ENCODE measurements around the gene SQSTM1. TPM values are rescaled to one million over a fixed set of nuclear protein-coding genes. Genes with fewer than 3 reads are reported as not detected.

Gene SQSTM1
- total and polyA plus RNA-seq, 7 donors = 168 to 443 (median 301) TPM

- Histone ChIP-seq H3K4me3 (no peak overlapping the region), H3K9me3 (no peaks in the 10 kb centered on the region), H3K27me3 (no peaks in the 10 kb centered on the region), H3K27ac (no peak overlapping the region), H3K4me1 (no peaks in the 10 kb centered on the region), H3K36me3 (peaks cover 29 to 91% (median 47%) of the 10 kb centered on the region in 4 donors)
- 93 to 95% methylated on average over 14 of the region's 14 CpGs for WGBS, 2 donors
- TF ChIP-seq EP300 (IDR thresholded peaks at IDR 0.05) = no peak
- TF ChIP-seq, protein P1, sequence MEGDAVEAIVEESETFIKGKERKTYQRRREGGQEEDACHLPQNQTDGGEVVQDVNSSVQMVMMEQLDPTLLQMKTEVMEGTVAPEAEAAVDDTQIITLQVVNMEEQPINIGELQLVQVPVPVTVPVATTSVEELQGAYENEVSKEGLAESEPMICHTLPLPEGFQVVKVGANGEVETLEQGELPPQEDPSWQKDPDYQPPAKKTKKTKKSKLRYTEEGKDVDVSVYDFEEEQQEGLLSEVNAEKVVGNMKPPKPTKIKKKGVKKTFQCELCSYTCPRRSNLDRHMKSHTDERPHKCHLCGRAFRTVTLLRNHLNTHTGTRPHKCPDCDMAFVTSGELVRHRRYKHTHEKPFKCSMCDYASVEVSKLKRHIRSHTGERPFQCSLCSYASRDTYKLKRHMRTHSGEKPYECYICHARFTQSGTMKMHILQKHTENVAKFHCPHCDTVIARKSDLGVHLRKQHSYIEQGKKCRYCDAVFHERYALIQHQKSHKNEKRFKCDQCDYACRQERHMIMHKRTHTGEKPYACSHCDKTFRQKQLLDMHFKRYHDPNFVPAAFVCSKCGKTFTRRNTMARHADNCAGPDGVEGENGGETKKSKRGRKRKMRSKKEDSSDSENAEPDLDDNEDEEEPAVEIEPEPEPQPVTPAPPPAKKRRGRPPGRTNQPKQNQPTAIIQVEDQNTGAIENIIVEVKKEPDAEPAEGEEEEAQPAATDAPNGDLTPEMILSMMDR (IDR thresholded peaks at IDR 0.05) = no peak
- TF ChIP-seq POLR2AphosphoS5 (IDR thresholded peaks at IDR 0.05) = no peak
- no peak for TF ChIP-seq POLR2A (IDR thresholded peaks at IDR 0.05)
- intact Hi-C loops (cut with DNase I) = no loop called here
- no peak for DNase-seq
These were observed 52.3 kb downstream of the SQSTM1 start for GRCh38 chr5:179872828-179873575.

DNA sequence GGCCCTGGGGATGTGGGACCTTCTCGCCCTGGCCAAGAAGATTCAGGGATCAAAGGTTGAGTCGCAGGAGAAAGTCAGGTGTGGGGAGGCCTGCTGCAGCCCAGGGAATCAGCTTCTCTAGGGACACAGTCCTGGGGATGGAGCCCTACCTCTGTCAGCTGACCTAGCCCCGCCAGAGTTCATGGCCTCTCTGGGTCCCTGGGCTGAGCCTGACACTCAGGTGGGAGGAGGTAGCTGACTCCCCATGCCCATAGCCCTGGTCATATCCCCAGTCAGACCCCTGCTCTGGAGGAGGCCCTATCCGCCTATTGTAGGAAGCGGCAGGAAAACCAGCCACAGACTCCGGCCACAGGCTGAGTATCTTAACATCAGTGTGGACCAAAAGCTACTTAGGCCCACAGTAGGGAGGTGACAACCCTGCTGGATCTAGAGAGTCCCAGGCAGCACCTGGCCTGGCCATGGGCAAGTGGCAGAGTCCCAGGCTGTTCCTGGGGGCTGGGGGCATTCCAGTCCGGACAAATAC lies 52.9 kb downstream of the SQSTM1 start:
- intact Hi-C loops (cut with DNase I) = no loop called here
- no peak for DNase-seq
- H3K36me3 ChIP-seq = peaks cover 29 to 93% (median 48%) of the 10 kb centered on the region in 4 donors

GRCh38 chr5:179874136-179874535 lies 53.4 kb downstream of the SQSTM1 start:
- DNase-seq = no peak
- Histone ChIP-seq H3K27me3 (no peaks in the 10 kb centered on the region), H3K27ac (no peak overlapping the region), H3K9me3 (no peaks in the 10 kb centered on the region), H3K4me3 (no peak overlapping the region), H3K36me3 (peaks cover 29 to 93% (median 48%) of the 10 kb centered on the region in 4 donors), H3K4me1 (no peaks in the 10 kb centered on the region)
- 95 to 96% methylated on average over 3 of the region's 3 CpGs for WGBS, 2 donors
- no peak for TF ChIP-seq POLR2AphosphoS5 (IDR thresholded peaks at IDR 0.05)
- TF ChIP-seq POLR2A (IDR thresholded peaks at IDR 0.05) = no peak
- TF ChIP-seq, protein P1 (IDR thresholded peaks at IDR 0.05) = no peak
- TF ChIP-seq EP300 (IDR thresholded peaks at IDR 0.05) = no peak
- intact Hi-C loops (cut with DNase I) = no loop called here

More for the DNA sequence above, 52.9 kb downstream of the SQSTM1 start:
- H3K4me3 ChIP-seq = no peak overlapping the region
- no peak overlapping the region for H3K27ac ChIP-seq
- no peaks in the 10 kb centered on the region for H3K27me3 ChIP-seq
- 93 to 95% methylated on average over 7 of the region's 7 CpGs for WGBS, 2 donors
- no peaks in the 10 kb centered on the region for H3K9me3 ChIP-seq
- no peaks in the 10 kb centered on the region for H3K4me1 ChIP-seq
- no peak for TF ChIP-seq POLR2AphosphoS5 (IDR thresholded peaks at IDR 0.05)
- TF ChIP-seq POLR2A (IDR thresholded peaks at IDR 0.05) = no peak
- TF ChIP-seq EP300 (IDR thresholded peaks at IDR 0.05) = no peak
- TF ChIP-seq, protein P1 (IDR thresholded peaks at IDR 0.05) = no peak

DNA sequence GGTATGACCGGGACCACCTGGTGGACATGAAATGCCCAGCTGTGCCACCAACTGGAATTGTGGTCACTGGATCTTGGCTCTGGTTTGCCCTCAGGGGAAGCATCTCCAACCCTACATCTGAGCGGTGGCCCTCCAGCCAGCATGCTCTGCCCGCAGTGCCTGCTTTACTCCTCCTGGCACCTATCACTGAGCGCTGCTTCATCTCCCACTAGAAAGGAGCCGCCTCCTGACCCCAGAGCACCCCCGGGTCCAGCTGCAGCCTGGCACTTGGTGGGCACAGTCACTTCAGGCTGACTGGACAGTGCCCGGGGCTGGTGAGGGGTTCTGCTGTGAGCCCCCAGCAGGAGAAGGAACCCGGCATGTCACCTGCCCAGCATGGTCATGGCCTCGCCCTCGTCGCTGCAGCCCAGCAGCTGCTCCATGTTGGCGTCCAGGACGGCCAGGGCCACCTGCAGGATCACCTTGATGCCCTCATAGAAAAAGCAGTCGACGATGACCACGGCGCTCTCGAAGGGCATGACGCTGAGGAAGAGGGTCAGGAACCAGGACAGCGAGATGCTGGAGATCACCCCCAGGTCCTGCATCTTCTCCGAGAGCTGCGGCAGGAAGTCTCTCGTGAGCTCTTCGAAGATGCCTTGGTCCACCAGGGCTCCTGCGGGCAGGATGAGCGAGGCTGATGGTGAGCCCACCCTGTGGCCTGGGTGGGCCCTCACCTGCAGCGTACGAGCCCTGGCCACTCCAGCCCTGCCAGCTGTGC lies 54.0 kb downstream of the SQSTM1 start:
- Histone ChIP-seq H3K9me3 (no peaks in the 10 kb centered on the region), H3K27me3 (no peaks in the 10 kb centered on the region), H3K4me3 (no peak overlapping the region), H3K4me1 (no peaks in the 10 kb centered on the region), H3K27ac (no peak overlapping the region), H3K36me3 (peaks cover 29 to 93% (median 46%) of the 10 kb centered on the region in 4 donors)
- 97 to 98% methylated on average over 28 of the region's 28 CpGs for WGBS, 2 donors
- intact Hi-C loops (cut with DNase I) = no loop called here
- no peak for DNase-seq
- TF ChIP-seq POLR2A (IDR thresholded peaks at IDR 0.05) = no peak
- TF ChIP-seq, protein P1 (IDR thresholded peaks at IDR 0.05) = no peak
- no peak for TF ChIP-seq POLR2AphosphoS5 (IDR thresholded peaks at IDR 0.05)
